ENCODE results near the gene BRI3BP. TPM values are rescaled to one million over a fixed set of nuclear protein-coding genes. Genes with fewer than 3 reads are reported as not detected.
A peak's percentile ranks its signal among the peaks of the same experiment; 100 is the strongest.

BRI3BP gene
- total and polyA plus RNA-seq, 7 donors, result 1.3 to 22.1 (median 2.9) TPM

DNA sequence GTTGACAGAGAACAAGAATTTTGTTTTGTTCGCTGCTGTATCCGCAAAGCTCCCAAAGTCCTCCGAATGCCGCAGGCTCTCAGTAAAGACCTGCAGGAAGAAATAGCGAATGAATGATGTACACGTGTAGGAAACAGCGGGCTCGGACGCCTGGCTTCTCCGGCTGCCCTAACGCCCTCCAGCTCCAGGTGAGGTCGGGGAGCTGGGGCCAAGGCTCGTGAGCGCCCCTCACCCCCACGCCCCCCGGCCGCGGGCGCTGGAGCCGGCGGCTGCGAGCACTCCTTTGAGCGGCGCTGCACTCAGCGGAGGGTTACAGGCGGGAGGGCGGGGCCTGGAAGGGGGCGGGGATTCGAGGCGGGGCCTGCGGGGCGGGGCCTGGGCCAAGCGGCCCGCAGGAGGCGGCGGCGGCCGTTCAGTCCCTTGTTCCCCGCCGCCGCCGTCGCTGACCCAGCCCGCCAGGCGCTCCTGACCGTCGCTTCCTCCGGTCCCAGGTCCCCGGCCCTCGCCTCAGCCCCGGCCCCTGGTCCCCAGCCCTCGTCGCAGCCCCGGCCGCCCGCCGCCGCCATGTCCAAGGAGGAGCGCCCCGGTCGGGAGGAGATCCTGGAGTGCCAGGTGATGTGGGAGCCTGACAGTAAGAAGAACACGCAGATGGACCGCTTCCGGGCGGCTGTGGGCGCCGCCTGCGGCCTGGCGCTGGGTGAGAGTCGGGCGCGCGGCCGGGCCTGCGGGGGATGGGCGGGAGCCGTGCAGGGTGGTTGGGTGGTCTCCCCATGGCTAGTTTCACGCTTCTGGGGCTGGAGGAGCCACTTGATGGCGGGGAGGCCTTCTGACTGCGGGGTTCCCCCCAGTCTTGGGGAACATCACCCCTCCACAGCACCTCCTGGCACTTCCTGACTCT is 71.8 kb downstream of the BRI3BP start, which contains the start of gene AACS:
Gene AACS, plus strand, starts transcription at position 415 of the 898 bp plus-strand sequence. Its CDS starts 150 bp downstream, at position 565.
- Histone ChIP-seq H3K27ac (peak within 1 kb of the TSS; percentile 75 to 84 (median 78)), H3K36me3 (no peaks in the 10 kb centered on the region), H3K27me3 (no peaks in the 10 kb centered on the region), H3K9me3 (no peaks in the 10 kb centered on the region), H3K4me3 (peak within 1 kb of the TSS; percentile 66 to 97 (median 78)), H3K4me1 (peaks cover 0 to 19% (median 15%) of the 10 kb centered on the region in 4 donors)
- WGBS, 2 donors, result 0% methylated on average over 80 of the region's 80 CpGs
- peak; percentile 82 for DNase-seq
- TF ChIP-seq EP300 (IDR thresholded peaks at IDR 0.05), result no peak
- no peak for TF ChIP-seq POLR2A (IDR thresholded peaks at IDR 0.05)
- peak in 2 of 4 donors; percentile 29 to 56 for TF ChIP-seq POLR2AphosphoS5 (IDR thresholded peaks at IDR 0.05)
- TF ChIP-seq, protein P1, sequence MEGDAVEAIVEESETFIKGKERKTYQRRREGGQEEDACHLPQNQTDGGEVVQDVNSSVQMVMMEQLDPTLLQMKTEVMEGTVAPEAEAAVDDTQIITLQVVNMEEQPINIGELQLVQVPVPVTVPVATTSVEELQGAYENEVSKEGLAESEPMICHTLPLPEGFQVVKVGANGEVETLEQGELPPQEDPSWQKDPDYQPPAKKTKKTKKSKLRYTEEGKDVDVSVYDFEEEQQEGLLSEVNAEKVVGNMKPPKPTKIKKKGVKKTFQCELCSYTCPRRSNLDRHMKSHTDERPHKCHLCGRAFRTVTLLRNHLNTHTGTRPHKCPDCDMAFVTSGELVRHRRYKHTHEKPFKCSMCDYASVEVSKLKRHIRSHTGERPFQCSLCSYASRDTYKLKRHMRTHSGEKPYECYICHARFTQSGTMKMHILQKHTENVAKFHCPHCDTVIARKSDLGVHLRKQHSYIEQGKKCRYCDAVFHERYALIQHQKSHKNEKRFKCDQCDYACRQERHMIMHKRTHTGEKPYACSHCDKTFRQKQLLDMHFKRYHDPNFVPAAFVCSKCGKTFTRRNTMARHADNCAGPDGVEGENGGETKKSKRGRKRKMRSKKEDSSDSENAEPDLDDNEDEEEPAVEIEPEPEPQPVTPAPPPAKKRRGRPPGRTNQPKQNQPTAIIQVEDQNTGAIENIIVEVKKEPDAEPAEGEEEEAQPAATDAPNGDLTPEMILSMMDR (IDR thresholded peaks at IDR 0.05), result no peak
- intact Hi-C loops (cut with DNase I), result loop anchor here (1.0 to 2.0 kb wide), 2 partner anchors 16 to 72 kb away; partner anchors contain the start of gene BRI3BP

DNA sequence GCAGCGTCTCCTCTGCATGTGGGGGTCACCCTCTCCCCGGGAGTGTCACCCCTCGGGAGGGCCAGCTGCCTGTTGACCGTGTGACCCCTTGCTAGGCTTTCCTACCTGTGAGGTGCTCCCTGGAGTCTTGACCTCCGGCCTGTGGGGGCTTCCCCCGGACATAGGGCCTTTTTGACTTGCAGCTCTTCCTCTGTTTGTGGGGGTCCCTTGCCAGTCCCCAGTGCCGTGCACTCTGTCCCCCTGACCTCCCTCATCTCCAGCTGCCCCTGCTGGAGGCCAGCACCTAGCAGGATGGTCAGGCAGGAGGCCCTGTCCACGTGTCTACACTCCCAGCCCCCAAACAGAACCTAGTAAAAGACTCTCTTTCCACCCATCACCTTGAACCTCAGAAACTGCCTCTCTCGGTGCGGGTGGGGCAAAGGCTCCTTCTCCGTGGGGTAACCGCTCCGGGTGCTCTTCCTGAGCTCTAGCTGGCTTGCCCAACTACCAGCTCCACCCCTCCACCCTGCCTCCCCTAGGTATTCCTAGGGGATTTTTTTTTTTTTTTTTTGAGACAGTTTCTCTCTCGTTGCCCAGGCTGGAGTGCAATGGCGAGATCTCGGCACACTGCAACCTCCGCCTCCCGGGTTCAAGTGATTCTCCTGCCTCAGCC is 72.6 kb downstream of the BRI3BP start:
- H3K36me3 ChIP-seq, result no peaks in the 10 kb centered on the region
- peak overlapping the region; percentile 66 to 97 (median 78) for H3K4me3 ChIP-seq
- intact Hi-C loops (cut with DNase I), result loop anchor here (1.0 to 2.0 kb wide), 2 partner anchors 17 to 73 kb away; partner anchors contain the start of gene BRI3BP
- no peak for DNase-seq
- H3K27me3 ChIP-seq, result no peaks in the 10 kb centered on the region
- 42 to 56% methylated on average over 18 of the region's 18 CpGs for WGBS, 2 donors
- H3K9me3 ChIP-seq, result no peaks in the 10 kb centered on the region
- H3K27ac ChIP-seq, result peak overlapping the region; percentile 75 to 84 (median 78)
- H3K4me1 ChIP-seq, result peaks cover 0 to 19% (median 15%) of the 10 kb centered on the region in 4 donors
- TF ChIP-seq EP300 (IDR thresholded peaks at IDR 0.05), result no peak
- no peak for TF ChIP-seq POLR2AphosphoS5 (IDR thresholded peaks at IDR 0.05)
- TF ChIP-seq, protein P1 (IDR thresholded peaks at IDR 0.05), result no peak
- no peak for TF ChIP-seq POLR2A (IDR thresholded peaks at IDR 0.05)

DNA sequence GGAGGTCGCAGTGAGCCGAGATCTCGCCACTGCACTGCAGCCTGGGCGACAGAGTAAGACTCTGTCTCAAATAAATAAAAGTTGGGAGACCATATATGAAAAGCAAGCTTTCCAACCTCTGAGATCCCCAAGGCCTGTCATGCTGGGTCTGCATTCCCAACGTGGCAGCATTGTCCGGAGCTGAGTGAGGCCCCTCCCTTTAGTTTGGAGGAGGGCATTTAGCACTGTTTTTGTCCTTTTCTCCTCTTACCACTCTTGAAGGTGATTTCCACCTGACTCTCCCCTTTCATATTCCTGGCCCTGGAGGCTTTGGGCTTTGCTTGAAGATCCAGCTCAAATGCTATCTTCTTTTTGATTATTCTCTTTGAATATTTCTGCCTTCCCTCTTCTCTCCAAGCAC is 74.9 kb downstream of the BRI3BP start:
- DNase-seq, result no peak
- H3K36me3 ChIP-seq, result no peaks in the 10 kb centered on the region
- H3K27ac ChIP-seq, result no peak overlapping the region
- intact Hi-C loops (cut with DNase I), result no loop called here
- H3K27me3 ChIP-seq, result no peaks in the 10 kb centered on the region
- no peak for TF ChIP-seq EP300 (IDR thresholded peaks at IDR 0.05)
- no peak for TF ChIP-seq POLR2A (IDR thresholded peaks at IDR 0.05)
- peaks cover 0 to 19% (median 15%) of the 10 kb centered on the region in 4 donors for H3K4me1 ChIP-seq
- WGBS, 2 donors, result 89 to 90% methylated on average over 6 of the region's 6 CpGs
- no peak overlapping the region for H3K4me3 ChIP-seq
- H3K9me3 ChIP-seq, result no peaks in the 10 kb centered on the region

DNA sequence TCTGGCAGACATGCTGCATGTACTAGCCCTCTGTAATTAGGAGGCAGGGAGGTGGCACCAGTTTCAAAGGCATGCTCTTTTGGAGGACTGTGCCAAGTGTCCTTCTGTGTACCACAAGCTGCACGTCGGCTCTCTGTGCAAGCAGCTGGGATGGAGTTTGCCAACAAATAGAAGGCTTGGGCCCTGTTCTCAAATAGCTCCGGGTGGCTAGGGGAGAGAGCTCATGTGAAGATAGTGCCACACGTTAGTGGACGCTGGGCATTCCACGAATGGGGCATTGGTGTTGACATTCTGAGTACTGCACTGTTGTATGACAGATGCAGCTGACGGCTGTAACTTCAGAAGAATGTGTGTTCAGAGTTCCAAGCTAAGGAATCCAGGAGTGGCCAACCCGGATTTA is 76.2 kb downstream of the BRI3BP start:
- no peak for DNase-seq
- 83 to 87% methylated on average over 8 of the region's 8 CpGs for WGBS, 2 donors
- H3K36me3 ChIP-seq, result no peaks in the 10 kb centered on the region
- H3K27ac ChIP-seq, result no peak overlapping the region
- peaks cover 0 to 17% (median 10%) of the 10 kb centered on the region in 4 donors for H3K4me1 ChIP-seq
- no peaks in the 10 kb centered on the region for H3K27me3 ChIP-seq
- no peaks in the 10 kb centered on the region for H3K9me3 ChIP-seq
- H3K4me3 ChIP-seq, result no peak overlapping the region
- no peak for TF ChIP-seq EP300 (IDR thresholded peaks at IDR 0.05)
- TF ChIP-seq, protein P1 (IDR thresholded peaks at IDR 0.05), result no peak
- TF ChIP-seq POLR2A (IDR thresholded peaks at IDR 0.05), result no peak
- TF ChIP-seq POLR2AphosphoS5 (IDR thresholded peaks at IDR 0.05), result no peak
- intact Hi-C loops (cut with DNase I), result no loop called here

DNA sequence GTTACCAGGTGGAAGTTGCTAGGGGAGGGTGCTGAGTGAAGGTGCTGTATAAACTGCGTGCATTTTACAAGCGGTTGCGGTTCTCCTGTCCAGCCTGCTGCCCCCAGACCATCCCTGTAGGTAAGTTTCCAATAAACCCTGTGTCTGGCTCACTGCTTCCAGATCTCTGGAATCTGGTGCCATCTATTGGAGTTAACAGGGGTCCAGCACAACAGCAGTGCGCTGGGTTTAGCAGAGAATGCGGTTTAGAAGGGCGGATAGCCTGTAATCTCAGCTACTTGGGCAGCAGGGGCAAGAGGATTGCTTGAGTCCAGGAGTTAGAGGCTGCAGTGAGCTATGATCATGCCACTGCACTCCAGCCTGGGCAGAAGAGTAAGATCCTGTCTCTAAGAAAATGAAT is 76.7 kb downstream of the BRI3BP start:
- no peak for DNase-seq
- intact Hi-C loops (cut with DNase I), result no loop called here

More for the DNA sequence above, 76.7 kb downstream of the BRI3BP start:
- peaks cover 0 to 13% (median 7%) of the 10 kb centered on the region in 4 donors for H3K4me1 ChIP-seq
- no peak for TF ChIP-seq POLR2AphosphoS5 (IDR thresholded peaks at IDR 0.05)
- no peak for TF ChIP-seq EP300 (IDR thresholded peaks at IDR 0.05)
- TF ChIP-seq, protein P1 (IDR thresholded peaks at IDR 0.05), result no peak
- TF ChIP-seq POLR2A (IDR thresholded peaks at IDR 0.05), result no peak
- H3K27ac ChIP-seq, result no peak overlapping the region
- H3K36me3 ChIP-seq, result no peaks in the 10 kb centered on the region
- no peaks in the 10 kb centered on the region for H3K9me3 ChIP-seq
- WGBS, 2 donors, result 86 to 91% methylated on average over 6 of the region's 6 CpGs
- H3K4me3 ChIP-seq, result no peak overlapping the region
- no peaks in the 10 kb centered on the region for H3K27me3 ChIP-seq

Data from sigmoid colon (tissue), 7 donors.